Fibroblast of skin of back (primary cell): ENCODE data around the gene SLC1A2.

ENCODE experiments used
- DNase-seq: peaks from one replicate; pipeline ENCODE4 v3.0.0-alpha.2; 2013

Gene SLC1A2

DNA sequence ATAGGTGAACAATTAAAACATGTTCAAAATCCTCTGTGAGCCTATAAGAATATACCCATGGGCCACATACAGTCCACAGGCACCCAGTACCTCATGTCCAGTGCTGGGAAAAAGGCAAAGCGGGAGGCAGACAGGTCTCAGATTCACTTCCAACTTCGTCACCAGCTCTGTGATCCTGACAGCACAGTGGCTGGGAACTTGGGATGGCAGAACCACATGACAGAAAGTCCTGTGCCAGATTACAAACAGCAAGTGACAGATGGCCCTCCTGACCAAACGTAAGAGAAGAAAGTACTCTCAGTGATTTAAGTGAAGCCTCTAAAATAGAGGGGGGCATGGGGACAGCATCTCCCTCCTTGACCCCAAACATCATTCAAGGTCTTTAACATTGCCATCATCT, 5.8 kb downstream of the SLC1A2 start:
- DNase-seq, result no peak

DNA sequence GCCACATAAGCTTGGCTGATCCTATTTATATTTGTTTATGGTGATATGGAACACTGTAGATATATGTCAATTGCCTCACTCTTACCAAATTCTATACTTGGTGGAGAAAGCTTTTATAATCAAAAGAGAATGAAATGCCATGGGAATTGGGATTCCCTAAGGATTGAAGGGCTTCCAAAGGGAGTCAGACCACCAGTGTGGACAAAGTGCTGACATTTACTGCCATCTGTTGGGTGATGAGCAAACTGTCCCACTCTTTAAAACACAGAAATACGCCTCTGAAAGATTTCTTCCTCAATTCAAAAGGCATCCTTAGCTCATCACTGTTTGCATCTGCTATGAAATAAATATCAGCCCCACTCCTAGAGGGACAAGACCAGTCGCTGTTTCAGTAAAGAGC, 7.1 kb downstream of the SLC1A2 start:
- peak; percentile 54 for DNase-seq

DNA sequence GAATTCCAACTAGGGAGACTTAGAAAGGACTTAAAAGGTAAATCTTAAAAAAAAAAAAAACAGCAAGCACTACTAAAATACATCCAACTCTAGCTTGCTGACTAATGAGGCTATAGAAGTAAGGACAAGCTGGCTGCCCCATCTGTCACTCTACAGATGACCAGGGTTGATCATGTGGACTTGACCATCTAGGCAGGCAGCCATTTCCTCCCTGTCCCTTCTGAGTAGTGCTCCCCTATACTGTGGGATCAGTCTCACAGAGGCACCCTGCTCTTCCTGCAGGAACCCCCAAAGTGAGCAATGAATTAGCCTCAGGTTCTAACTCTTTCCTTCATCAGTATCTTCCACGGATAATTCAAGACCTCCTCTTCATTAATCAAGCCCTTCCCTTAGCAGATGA, 12.3 kb downstream of the SLC1A2 start:
- no peak for DNase-seq

DNA sequence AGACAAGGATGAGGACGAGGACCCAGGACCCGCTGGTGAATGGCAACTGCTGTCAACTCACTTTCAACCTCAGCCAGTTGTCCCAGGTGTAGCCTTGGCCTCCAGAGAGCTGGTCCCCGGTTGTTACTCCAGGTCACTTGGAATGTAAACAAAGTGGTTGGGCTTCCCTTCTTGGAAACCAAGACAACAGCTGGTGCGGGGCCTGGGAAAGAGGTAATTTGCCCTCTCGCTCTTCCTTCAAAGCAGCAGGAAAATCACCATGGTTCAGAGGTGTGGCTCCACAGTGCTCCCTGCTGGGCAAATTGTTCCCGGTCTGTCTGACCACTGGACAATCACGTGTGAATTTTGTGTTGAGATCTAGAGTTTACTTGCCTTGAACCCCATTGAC, 15.0 kb downstream of the SLC1A2 start:
- peak; percentile 32 for DNase-seq

DNA sequence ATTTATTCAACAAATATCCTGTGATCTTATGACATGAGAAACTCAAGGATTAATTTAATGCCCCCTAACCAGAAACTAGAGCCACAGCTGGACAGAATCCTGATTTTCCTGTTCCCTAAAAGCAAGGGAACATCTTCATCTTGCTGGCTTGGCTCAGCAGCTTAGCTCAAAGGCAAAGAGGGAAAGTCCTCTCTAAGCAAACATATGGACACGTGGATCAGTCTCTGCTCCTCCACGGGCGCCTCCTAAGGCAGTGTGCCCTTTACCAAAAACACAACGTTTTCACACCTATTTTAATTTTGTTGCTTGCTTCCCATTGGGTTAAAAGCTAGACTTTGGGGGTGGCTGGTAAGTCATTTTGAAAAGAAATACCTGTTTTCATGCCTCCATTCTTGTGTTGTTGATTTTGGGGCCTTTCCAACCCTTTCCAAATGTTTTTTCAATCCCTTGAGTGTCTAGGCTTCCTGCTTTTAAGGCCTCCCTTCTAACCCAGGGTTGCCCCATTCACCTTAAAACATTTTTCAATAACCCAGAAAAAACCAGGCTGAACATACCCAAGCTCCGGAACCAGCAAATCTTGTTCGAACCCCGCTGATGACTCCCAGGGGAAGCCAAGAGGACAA, 15.5 kb downstream of the SLC1A2 start:
- no peak for DNase-seq

DNA sequence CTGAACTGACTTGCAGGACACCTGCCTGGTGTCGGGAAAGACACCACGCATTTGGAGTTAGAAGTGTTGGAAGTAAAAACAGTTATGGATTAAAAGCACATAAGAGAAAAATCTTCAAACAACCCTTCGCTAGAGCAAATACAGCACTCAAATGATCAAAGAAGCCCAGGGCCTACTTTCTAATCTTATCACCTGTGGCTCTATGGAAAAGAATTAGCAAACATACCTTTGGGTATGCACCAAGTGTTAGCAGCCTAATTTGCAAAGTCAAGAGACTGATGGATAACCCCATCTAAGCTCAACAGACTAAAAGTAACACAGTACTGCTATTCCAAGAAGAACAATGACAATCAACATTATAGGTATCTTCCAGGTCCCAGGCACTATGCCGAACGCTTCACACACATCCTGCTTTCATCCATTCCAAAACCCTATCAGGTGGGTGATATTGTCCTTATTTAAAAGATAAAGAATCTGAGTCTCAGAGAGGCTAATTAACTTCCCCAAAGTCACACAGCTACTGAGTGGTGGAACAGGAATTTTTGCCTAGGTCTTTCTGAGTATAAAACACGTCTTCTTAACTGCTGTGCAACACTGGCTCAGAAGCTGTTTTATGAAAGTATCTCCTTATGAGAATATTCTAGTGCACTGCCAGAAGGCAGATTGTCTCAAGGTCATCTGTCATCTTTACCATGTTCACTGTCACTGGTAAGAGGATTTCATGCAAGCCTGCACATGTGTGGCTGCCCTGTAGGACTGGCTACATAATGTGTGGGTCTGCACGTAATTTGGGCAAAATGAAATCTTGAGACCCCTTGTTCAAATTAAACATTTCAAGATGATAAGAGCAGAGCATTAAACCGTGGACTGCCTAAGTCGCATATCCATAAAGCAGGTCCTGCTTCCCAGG, 16.4 kb downstream of the SLC1A2 start:
- no peak for DNase-seq

DNA sequence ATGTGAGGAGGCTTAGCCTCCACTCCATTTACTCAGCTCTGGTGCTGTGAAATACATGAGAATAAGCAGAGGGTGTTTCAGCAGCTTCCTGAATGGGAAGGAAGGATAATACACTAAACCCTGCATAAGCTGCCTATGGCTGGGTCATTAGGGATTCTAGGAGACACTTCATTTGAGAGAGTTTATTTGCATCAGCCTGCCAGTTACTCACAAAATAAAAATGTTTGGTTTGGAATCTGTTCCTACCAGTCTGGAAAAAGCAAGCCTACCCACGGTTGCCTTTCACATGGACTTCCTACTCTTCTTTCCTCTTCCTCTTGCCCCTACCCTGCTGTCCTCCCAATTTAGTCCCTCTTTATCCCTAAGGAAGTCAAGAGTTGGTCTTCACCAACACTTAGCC, 20.5 kb downstream of the SLC1A2 start:
- peak; percentile 28 for DNase-seq

DNA sequence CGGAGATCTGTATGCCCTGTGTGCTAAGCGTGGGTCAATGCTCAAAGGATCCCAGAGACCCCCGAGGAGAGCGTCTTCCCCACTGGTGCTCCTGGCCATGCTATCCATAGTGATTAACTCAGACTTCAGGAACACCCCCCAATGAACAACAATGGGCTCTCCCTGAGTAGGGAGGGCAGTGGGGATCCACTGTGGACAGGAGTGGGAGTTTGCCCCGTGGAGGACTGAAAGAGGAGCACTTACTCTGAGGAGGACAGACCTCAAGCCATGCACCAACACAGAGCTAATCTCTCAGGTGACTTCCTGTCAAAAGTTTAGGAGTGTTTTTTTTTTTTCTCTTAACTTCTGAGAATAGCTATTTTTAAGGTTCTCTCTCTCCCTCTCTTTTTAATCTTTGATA, 24.4 kb downstream of the SLC1A2 start:
- no peak for DNase-seq

DNA sequence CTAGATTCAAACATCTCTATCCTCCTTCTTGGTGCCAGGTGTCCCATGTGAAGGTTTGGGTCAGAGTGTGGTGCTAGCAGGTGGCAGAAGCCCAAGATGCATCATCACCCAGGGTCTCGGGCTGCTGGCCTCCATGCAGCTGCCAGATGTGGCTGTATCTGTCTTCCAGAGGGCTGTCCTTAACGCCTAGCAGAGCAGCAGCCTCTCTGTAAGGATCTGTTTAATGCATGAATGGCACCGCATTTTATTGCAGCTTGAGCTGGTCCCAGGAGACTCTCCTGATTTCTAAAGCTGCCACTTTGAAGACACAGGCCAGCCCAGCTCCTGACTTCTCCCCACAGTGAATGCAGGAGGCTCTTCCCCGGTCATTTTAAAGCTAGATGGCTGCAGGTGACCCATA, 26.3 kb downstream of the SLC1A2 start:
- DNase-seq, result no peak

DNA sequence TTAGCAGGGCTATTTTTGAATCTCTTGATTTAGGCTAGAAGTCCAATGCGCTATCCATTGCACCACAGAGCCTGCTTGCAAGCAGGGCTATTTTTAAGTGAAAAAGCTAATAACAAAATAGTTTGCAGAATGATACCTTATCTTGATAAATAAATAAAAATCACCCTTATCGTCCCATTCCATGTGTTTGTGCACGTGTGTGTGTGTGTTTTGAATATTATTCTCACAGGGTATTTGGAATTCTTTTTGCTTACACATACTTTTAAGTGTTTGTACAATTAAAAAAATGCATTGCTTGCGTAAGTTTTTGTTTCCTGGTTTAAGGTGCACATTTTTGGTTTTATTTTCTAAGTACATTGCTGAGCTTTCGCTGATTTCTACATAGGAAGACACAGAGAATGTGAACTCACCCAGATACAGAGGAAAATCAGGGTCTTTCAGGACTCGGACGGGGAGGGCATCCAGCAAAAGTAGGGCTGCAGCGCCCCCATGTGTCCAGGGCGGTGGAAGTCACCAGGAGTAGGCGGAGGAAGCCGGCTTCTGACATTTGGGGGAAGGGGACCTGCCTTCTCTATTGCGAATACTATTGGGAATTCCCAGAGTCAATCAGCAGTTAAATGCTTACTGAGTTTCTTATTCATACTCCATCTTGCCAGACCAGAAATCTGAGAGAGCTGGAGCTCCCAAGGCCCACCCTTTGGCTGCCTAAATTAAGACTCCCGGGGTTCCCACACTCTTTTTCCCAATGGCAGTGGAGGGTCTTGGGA, 27.3 kb downstream of the SLC1A2 start:
- peak; percentile 76 for DNase-seq

DNA sequence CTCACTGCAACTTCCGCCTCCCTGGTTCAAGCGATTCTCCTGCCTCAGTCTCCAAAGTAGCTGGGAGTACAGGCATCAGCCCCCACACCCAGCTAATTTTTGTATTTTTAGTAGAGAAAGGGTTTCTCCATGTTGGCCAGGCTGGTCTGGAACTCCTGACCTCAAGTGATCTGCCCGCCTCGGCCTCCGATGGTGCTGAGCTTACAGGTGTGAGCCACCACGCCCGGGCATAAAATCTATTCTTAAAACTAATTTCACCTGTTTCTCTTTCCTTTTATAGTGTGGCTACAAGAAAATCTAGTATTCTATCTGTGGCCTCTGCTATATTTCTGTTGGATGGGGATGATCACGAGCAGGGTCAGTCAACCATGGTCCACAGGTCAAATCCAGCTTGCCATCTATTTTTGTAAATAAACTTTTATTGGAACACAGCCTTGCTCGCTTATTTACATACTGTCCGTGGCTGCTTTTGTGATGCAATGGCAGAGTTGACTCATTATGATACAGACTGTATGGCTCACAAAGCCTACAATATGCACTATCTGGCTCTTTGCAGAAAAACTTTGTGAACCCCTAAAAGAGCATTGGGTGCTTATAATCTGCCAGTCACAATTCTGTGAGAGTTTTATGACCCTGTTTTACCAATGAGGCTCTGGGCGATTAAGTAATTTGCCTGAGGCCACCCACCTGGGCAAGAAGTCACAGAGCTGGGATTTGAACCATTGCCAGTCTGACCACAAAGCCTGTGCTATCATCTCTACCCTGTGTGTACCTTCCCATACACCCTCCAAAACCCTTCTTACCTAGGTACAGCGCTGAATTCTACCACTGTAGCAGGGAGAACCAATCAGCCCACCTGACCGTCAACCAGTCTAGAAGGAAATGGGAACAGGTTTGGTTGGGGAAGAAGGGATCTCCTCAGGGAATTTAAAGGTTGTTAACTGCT, 28.3 kb downstream of the SLC1A2 start:
- peak; percentile 58 for DNase-seq

DNA sequence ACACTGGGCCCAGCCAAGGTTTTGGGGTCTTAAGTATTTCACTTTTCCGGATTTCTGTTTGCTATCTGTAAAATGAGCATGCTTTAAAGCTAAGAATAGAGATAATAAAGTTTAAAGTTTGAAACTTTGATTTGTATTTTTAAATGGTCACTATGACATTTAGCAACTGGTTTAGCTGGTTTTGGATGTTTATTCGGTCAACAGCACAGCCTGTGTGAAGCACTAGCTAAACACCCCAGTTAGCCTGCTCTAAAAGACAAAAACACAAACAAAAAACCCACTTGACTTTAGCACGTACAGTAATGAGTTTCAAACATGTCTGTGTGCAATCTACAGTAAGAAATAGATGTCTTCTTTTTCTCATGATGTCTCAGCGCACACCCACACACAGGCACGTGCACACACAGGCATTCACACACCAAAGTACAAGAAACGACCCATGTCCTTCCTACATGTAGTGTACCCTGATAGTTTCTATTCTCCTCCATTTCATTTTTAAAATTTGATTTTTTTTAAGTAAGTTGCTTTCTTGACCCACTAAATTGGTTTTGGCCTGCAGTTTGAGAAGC, 29.4 kb downstream of the SLC1A2 start:
- no peak for DNase-seq

DNA sequence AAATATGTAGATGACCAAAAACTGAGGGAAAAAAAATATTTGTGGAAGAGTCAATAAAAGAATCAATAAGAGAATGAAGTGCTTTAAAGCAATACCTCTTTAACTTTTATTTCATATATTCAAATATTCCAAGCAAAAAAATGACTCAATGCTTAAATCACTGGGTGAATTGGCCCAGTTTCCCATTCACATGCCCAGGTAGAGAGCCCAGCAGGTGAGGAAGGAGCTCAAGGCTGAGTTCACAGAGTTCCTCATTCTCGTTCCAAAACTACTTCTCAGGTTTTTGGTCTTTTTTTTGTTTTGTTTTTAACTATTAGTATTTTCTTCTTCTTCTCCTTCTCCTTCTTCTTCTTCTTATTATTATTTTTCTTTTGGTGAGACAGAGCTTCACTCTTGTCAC, 30.2 kb downstream of the SLC1A2 start:
- no peak for DNase-seq

DNA sequence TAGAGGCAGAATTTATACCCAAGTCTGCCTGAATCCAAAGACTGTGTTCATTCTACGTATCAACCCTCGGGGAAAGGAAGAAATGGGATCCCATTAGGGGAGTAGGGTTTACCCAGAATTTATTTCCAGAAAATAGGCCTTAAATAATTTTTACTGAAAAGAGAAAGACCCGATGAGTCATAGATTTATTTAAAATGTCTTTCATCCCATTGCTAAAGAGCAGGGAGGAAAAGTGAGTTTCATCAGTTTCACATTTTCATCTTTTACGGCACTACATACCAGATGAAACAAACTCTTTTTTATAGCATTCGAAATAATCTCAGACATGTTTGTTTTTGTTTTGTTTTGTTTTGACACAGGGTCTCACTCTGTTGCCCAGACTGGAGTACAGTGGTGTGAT, 31.3 kb downstream of the SLC1A2 start:
- no peak for DNase-seq

DNA sequence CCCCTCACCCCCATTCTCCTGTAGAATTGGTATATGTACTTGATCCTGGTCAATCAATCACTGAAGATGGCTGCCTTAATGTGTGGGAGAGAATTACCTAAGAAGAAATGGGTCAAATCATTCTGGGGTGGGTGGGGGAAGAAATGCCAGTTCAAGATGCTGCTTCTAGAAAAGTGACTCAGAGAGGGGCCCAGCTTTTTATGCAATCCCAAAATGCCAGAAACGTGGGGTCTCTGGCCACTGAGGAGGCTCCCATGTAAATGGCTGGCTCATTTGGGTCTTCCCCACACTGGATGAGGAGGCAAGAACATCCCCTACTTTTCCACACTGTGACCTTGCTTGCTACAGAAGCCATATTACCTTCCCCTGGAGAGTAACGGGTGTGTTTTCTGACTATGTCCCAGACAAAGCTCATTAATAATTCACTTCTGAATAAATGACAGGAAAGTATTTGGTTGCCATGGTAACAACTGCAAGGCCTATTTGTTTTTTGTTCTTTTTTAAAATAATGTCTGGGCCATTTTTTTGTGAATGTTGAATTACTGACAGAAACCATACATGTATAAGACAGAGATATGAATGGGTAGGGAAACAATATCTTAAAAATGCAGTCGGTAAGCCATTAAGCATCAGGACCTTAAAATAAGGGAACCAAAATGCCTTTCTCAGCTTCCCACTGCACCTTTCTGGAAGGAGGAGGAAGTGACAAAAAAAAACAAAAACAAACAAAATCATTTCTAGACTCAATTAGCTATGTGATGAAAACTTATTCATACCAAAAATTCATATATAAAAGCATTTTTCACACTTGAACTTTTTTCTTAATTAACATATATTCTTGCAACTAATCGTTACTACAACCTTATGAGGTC, 32.0 kb downstream of the SLC1A2 start:
- no peak for DNase-seq

DNA sequence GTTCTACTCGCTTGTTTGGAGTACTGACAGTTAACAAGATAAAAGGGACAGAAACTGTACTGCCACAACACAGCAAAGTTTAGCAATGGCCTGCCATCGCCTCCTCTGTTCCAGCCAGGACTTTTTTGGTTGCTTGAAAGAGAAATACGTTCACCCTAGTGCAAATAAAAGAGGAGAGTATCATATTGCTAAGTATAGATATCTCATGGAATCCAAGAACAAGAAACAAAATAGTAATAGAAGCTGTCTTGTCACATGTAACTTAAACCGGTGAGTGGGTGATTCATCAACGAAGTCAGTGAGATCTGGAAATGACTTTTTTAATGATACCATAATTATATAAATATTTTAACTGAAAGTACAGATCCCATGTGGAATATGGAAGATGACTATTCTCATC, 35.4 kb downstream of the SLC1A2 start:
- DNase-seq, result no peak

DNA sequence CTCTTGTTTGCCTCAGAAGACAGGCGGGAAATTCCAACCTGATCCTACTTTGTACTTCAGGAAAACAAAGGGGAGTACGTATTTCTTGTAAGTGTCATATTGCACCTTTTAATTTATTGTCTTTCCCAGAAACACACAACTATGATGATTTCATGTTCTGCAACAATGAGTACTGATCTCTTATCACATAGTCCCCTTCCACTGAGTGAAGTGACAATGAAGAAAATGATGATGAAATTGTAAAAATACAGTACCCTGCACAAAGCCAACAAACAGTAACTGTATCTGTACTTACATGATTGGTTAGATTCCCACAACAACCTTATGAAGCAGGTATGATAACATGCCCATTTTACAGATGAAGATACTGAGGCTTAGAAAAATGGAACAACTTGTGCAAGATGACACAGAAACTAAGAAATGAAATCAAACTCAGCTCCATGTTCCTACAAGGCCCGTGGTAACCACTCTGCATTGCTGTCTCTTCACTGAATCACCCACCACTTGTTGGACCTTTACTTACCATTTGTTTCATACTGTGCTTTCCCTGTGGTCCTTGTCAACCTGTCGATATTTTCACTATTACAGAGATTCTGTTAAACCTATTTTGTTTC, 37.5 kb downstream of the SLC1A2 start:
- no peak for DNase-seq

DNA sequence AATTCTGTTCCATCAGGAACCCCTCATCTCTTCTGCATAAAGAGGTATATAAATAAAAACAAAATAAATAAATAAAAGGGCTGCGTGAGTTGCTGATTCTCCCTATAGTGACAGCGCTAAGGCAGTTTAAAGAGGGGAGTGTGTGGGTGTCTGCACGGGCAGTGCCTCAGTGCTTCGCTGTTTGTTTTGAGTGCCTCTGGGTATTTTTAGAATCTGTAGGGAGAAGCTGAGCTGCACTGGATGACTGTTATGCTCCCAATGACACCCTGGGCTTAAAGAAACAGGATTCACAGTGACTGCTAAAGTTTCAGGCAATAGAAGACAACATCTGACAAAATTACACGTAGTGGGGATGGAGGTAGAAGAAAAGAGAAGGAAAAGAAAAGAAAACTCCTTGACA, 38.8 kb downstream of the SLC1A2 start:
- peak; percentile 38 for DNase-seq

DNA sequence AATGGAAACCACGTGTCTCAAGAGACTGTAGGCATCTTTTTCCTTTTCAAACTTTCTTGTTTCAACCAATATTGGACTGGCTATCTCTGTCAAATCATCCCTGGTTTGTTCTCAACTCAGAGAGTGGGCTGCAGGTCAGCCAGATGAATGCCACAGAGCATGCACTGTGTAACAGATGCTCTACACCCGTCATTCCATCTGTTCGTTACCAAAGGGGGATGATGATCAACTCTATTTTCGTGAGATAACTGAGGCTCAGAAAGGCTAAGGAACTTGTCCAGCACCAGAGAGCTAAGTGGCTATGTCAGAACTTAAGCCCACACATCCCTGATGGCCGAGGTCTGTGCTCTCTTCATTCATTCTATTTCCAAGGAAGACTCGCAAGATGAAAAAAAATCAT, 42.1 kb downstream of the SLC1A2 start:
- DNase-seq, result no peak

DNA sequence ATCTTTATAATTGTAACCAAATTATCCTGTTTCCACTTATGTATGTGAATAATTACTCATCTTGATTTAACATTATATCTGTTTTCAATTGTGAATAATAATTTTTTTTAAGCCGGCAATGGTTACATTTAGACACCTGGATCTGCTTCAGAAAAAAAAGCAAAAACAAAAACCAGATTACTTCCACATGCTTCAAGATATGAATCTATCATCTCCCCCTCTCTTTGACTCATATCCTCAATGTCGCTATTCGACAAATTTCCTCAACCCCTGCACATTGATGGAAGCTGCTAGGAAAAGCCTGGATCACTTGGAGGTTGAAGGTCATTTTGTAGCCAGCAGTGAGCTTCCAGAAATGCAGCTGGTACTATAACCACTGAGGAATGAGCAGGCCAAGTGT, 42.7 kb downstream of the SLC1A2 start:
- DNase-seq, result no peak

DNA sequence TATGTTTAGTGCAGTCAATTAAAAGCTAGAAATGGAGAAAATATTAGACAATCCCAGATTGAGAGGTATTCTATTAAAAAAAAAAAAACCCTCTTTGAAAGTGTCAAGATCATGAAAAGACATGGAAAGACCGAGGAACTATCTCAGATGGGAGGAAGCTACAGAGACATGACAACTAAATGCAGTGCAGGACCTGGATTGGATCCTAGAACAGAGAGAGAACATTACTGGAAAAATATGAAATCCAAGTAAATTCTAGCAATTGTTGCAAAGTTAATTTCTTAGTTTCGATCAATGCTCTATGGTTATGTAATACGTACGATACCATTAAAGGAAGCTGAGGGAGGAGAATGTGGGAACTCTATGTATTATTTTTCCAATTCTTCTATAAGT, 43.2 kb downstream of the SLC1A2 start:
- DNase-seq, result no peak
